BJ (cell line): Measurements from ENCODE around the gene WASHC2C. TPM values are rescaled to one million over a fixed set of nuclear protein-coding genes. Genes with fewer than 3 reads are reported as not detected.

Experiments used
- polyA plus RNA-seq: library from polyadenylated mRNA; depleted of rRNA; stranded (reverse); fragments of >200 nt; gene quantifications from 2 replicates; pipeline ENCODE4 v1.2.3, GENCODE V29; 2011; rRNA removed
- small RNA-seq: library from RNA; depleted of rRNA; stranded (forward); fragments of <200 nt; gene quantifications from one replicate; pipeline ENCODE3, GENCODE V24; 2012; ENCODE audit warnings: low replicate concordance, low read depth; ENCODE audit not compliant: insufficient read length

WASHC2C gene
- polyA plus RNA-seq, 1 experiment: 19.4 TPM

Small RNA genes within 50 kb of the gene (small RNA-seq; reads per million reads assigned to genes)
- gene AC012044.1: not detected

Other genes with a start within 250 kb of the WASHC2C start
- gene ZFAND4, start 54.5 kb upstream of the WASHC2C start, polyA plus RNA-seq: 2.1 and 3.6 TPM in 2 replicates
- gene AGAP4, start 120.2 kb downstream of the WASHC2C start, polyA plus RNA-seq: 6.6 and 7.2 TPM in 2 replicates
- gene TIMM23, start 245.2 kb downstream of the WASHC2C start, polyA plus RNA-seq: 52.5 and 107 TPM in 2 replicates